Body of pancreas (tissue), 4 donors: ENCODE results near the gene DTNA. TPM values are rescaled to one million over a fixed set of nuclear protein-coding genes. Genes with fewer than 3 reads are reported as not detected.

Experiments used
- ATAC-seq: fragments of 150-250 bp; one replicate; pipeline ENCODE4 v1.9.1; 2016
- DNase-seq, 4 donors: peaks; one replicate each; pipeline ENCODE4 v3.0.0-alpha.2; 2019
- H3K27ac ChIP-seq, 4 donors: fragments of 200-600 bp; sonication (generic); 1 replicate in 3 of 4; 2 replicates in 1 of 4; pipeline versions ENCODE4 v1.5.1 to v1.6.1; 2016 to 2019; ENCODE audit warnings: mild to moderate bottlenecking in 1 of 4, mixed read lengths in 1 of 4, moderate library complexity in 1 of 4
- H3K27me3 ChIP-seq, 2 donors: fragments of 200-600 bp; sonication (generic); one replicate each; pipeline ENCODE4 v1.6.0; 2016; ENCODE audit warnings: mild to moderate bottlenecking in 1 of 2
- H3K36me3 ChIP-seq, 2 donors: fragments of 200-600 bp; sonication (generic); replicated peaks in 1 of 2; 2 replicates each; pipeline ENCODE4 v1.5.1; 2016; ENCODE audit warnings: low read depth in 2 of 2; ENCODE audit not compliant: insufficient read depth in 1 of 2
- H3K4me1 ChIP-seq: fragments of 200-600 bp; sonication (generic); one replicate; pipeline ENCODE4 v1.6.0; 2016
- H3K4me3 ChIP-seq, 2 donors: fragments of 200-600 bp; sonication (generic); 1 replicate in 1 of 2; 2 replicates in 1 of 2; pipeline ENCODE4 v1.5.1; 2016 to 2019
- H3K9me3 ChIP-seq, 3 donors: fragments of 200-600 bp; sonication (generic); 1 replicate in 2 of 3; 2 replicates in 1 of 3; pipeline ENCODE4 v1.5.1; 2016
- POLR2A ChIP-seq, 3 donors: fragments of 450-650 bp; IDR thresholded peaks; one replicate each; pipeline ENCODE4 v1.6.1; 2016; ENCODE audit warnings: antibody characterized with exemption in 3 of 3, mild to moderate bottlenecking in 2 of 3
- WGBS, 2 donors: methylation state at CpG; one replicate each; pipeline ENCODE4 v1.1.5; 2017; 5-methylcytosine and 5-hydroxymethylcytosine counted together
- intact Hi-C: fragments of 100-400 bp; cut with DNase I; formaldehyde crosslinking; loops from one replicate; pipeline ENCODE4 v1.15.1; 2023
- total RNA-seq, 2 donors: library from RNA; depleted of rRNA; stranded (reverse); fragments of >200 nt; gene quantifications; one replicate each; pipeline ENCODE4 v1.1.0, GENCODE V29; 2016
- TF ChIP-seq, protein P1 (sequence below), 7 experiments: fragments of 450-650 bp in 4 of 7; fragments of 200-600 bp in 3 of 7; sonication (generic) in 3 of 7; IDR thresholded peaks; one replicate each; pipeline ENCODE4 v1.5.1; 2016 to 2019; ENCODE audit warnings: antibody characterized with exemption in 7 of 7

Gene DTNA
- total RNA-seq, 2 donors from 2014 or later: 31.0 to 32.2 TPM

DNA sequence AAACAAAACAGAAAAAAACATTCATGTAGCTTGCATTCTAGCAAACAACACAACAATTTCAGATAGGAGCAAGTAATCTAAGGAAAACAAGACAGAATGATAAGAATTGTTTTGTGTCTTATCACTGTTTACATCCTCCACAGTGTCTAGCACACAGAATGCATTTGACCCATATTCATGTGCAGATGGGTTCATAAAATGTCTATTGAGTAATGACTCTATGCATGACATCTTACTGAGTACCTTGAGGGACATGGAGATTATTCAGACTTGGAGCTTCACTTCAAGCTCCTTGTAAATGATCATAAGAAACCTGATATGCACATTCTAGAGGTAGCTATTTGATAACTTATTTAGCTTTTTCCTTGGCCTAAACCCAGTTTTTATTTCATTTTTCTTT lies 69.0 kb downstream of the DTNA start:
- intact Hi-C loops: no loop called here
- Histone ChIP-seq H3K27me3 (no peaks in the 10 kb centered on the region), H3K27ac (no peak overlapping the region), H3K36me3 (no peaks in the 10 kb centered on the region), H3K4me1 (peaks cover 2% of the 10 kb centered on the region), H3K4me3 (no peak overlapping the region), H3K9me3 (no peaks in the 10 kb centered on the region)
- ATAC-seq (no peak), DNase-seq (no peak)
- no peak for TF ChIP-seq POLR2A (IDR thresholded peaks at IDR 0.05)
- TF ChIP-seq, protein P1, sequence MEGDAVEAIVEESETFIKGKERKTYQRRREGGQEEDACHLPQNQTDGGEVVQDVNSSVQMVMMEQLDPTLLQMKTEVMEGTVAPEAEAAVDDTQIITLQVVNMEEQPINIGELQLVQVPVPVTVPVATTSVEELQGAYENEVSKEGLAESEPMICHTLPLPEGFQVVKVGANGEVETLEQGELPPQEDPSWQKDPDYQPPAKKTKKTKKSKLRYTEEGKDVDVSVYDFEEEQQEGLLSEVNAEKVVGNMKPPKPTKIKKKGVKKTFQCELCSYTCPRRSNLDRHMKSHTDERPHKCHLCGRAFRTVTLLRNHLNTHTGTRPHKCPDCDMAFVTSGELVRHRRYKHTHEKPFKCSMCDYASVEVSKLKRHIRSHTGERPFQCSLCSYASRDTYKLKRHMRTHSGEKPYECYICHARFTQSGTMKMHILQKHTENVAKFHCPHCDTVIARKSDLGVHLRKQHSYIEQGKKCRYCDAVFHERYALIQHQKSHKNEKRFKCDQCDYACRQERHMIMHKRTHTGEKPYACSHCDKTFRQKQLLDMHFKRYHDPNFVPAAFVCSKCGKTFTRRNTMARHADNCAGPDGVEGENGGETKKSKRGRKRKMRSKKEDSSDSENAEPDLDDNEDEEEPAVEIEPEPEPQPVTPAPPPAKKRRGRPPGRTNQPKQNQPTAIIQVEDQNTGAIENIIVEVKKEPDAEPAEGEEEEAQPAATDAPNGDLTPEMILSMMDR (IDR thresholded peaks at IDR 0.05): no peak

DNA sequence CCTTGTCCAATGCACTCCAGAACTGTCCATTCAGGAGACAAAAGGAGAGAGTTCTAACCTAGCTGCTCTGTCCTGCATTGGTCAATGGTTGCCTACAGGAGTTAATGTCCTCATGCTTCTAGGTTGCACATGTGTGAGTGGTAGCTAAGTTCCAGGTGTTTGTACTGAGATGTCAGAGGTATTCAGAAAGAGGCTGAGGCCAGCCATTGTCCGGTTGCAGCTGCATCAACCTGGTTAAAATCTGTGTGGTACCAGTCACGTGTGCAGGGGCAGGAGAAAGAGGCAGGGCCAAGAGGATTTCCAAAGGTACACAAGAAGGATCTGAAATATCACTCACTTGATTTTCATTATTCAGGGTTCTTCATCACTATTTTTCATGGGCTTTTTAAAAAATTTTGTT lies 70.8 kb downstream of the DTNA start:
- 88 to 95% methylated on average over 2 of the region's 2 CpGs for WGBS, 2 donors
- no peak overlapping the region for H3K27ac ChIP-seq
- no peak overlapping the region for H3K4me3 ChIP-seq
- no peaks in the 10 kb centered on the region for H3K36me3 ChIP-seq
- intact Hi-C loops: loop anchor here (10.0 kb wide), 1 partner anchor 136 kb away; no protein-coding TSS in a partner anchor
- no peaks in the 10 kb centered on the region for H3K4me1 ChIP-seq
- no peak for DNase-seq
- ATAC-seq: no peak
- TF ChIP-seq, protein P1 (IDR thresholded peaks at IDR 0.05): no peak
- no peak for TF ChIP-seq POLR2A (IDR thresholded peaks at IDR 0.05)
- no peaks in the 10 kb centered on the region for H3K9me3 ChIP-seq
- H3K27me3 ChIP-seq: no peaks in the 10 kb centered on the region

GRCh38 chr18:34783501-34783900 lies 73.4 kb downstream of the DTNA start:
- ATAC-seq: no peak
- no peak for DNase-seq
- no peaks in the 10 kb centered on the region for H3K9me3 ChIP-seq
- H3K4me3 ChIP-seq: no peak overlapping the region
- no peak overlapping the region for H3K27ac ChIP-seq
- no peaks in the 10 kb centered on the region for H3K36me3 ChIP-seq
- H3K27me3 ChIP-seq: no peaks in the 10 kb centered on the region
- TF ChIP-seq, protein P1 (IDR thresholded peaks at IDR 0.05): no peak
- no peak for TF ChIP-seq POLR2A (IDR thresholded peaks at IDR 0.05)
- no peaks in the 10 kb centered on the region for H3K4me1 ChIP-seq
- 56 to 58% methylated on average over 3 of the region's 3 CpGs for WGBS, 2 donors
- intact Hi-C loops: loop anchor here (10.0 kb wide), 1 partner anchor 139 kb away; no protein-coding TSS in a partner anchor

GRCh38 chr18:34786162-34786741 lies 76.2 kb downstream of the DTNA start:
- WGBS, 2 donors: 59 to 69% methylated on average over 6 of the region's 6 CpGs
- no peaks in the 10 kb centered on the region for H3K4me1 ChIP-seq
- H3K36me3 ChIP-seq: no peaks in the 10 kb centered on the region
- DNase-seq: no peak
- no peaks in the 10 kb centered on the region for H3K27me3 ChIP-seq
- no peak for ATAC-seq
- H3K27ac ChIP-seq: no peak overlapping the region
- intact Hi-C loops: loop anchor here (5.0 to 10.0 kb wide), 2 partner anchors 141 to 434 kb away; no protein-coding TSS in a partner anchor
- no peaks in the 10 kb centered on the region for H3K9me3 ChIP-seq
- no peak overlapping the region for H3K4me3 ChIP-seq
- TF ChIP-seq, protein P1 (IDR thresholded peaks at IDR 0.05): no peak
- no peak for TF ChIP-seq POLR2A (IDR thresholded peaks at IDR 0.05)
